Naive thymus-derived CD8-positive, alpha-beta T cell (primary cell): ENCODE measurements around the gene MRPS10. TPM values are rescaled to one million over a fixed set of nuclear protein-coding genes. Genes with fewer than 3 reads are reported as not detected.

Experiments
- ATAC-seq, 2 donors: fragments of 150-1000 bp; cut with Tn5 transposase in 1 of 2; sonication (Bioruptor Pico), chemical (Tn5 transposase) in 1 of 2; 1 replicate in 1 of 2; 2 replicates in 1 of 2; pipeline ENCODE4 v1.10.0; 2021; ENCODE audit warnings: mild to moderate bottlenecking in 2 of 2, moderate library complexity in 2 of 2
- POLR2A ChIA-PET: fragments of 350-600 bp; sonication (Branson Sonifier 250); formaldehyde crosslinking; loops from one replicate; lab custom pipeline; 2021; ENCODE audit warnings: antibody characterized with exemption; lab: Charles Lee
- DNase-seq, 10 donors: peaks; one replicate each; pipeline versions ENCODE4 v3.0.0 to v3.0.0-alpha.2; 2020 to 2022
- H3K27ac Mint-ChIP-seq, 10 donors: one replicate each; pipeline ENCODE4 v1.8.0; 2020 to 2022; ENCODE audit warnings: mild to moderate bottlenecking in 10 of 10, mixed read lengths in 10 of 10, moderate library complexity in 4 of 10, inconsistent platforms in 1 of 10
- H3K27me3 Mint-ChIP-seq, 5 donors: one replicate each; pipeline ENCODE4 v1.8.0; 2021 to 2022; ENCODE audit warnings: mixed read lengths in 5 of 5
- H3K36me3 Mint-ChIP-seq, 3 donors: one replicate each; pipeline ENCODE4 v1.8.0; 2020 to 2022; ENCODE audit warnings: mixed read lengths in 3 of 3, mild to moderate bottlenecking in 2 of 3, inconsistent platforms in 1 of 3
- H3K4me1 Mint-ChIP-seq, 4 donors: one replicate each; pipeline ENCODE4 v1.8.0; 2021 to 2022; ENCODE audit warnings: mixed read lengths in 4 of 4
- H3K4me3 Mint-ChIP-seq, 10 donors: one replicate each; pipeline ENCODE4 v1.8.0; 2020 to 2022; ENCODE audit warnings: mild to moderate bottlenecking in 10 of 10, mixed read lengths in 10 of 10, moderate library complexity in 6 of 10, inconsistent platforms in 1 of 10
- H3K9me3 Mint-ChIP-seq, 9 donors: one replicate each; pipeline ENCODE4 v1.8.0; 2020 to 2022; ENCODE audit warnings: mixed read lengths in 9 of 9, mild to moderate bottlenecking in 3 of 9, inconsistent platforms in 1 of 9, moderate library complexity in 1 of 9
- polyA plus RNA-seq, 3 donors: library from polyadenylated mRNA; unstranded; fragments of 300-500 nt; fragmentation: Illumina TruSeq; gene quantifications; one replicate each; pipeline ENCODE4 v1.2.3, GENCODE V29; 2021
- total RNA-seq, 8 experiments: library from RNA in 2 of 8; stranded (reverse) in 2 of 8; gene quantifications; one replicate each; pipeline ENCODE4 v1.2.3 and lab custom pipeline; 2021 to 2026

The MRPS10 gene
- total and polyA plus RNA-seq, 5 experiments from 2014 or later = 29.0 to 57.6 (median 48.1) TPM

- no peak for ATAC-seq
- peaks cover 0 to 11% (median 4%) of the 10 kb centered on the region in 5 donors for H3K27me3 Mint-ChIP-seq
- H3K27ac Mint-ChIP-seq = no peak overlapping the region
- no peak overlapping the region for H3K4me3 Mint-ChIP-seq
- H3K9me3 Mint-ChIP-seq = no peaks in the 10 kb centered on the region
- no peak for DNase-seq
- no peaks in the 10 kb centered on the region for H3K36me3 Mint-ChIP-seq
- POLR2A ChIA-PET = interaction anchor here (0.7 to 1.0 kb wide), 4 partner anchors 9 to 383 kb away, joined by 3 read pairs; no protein-coding TSS in a partner anchor
- peaks cover 0 to 8% (median 6%) of the 10 kb centered on the region in 4 donors for H3K4me1 Mint-ChIP-seq
Observed at GRCh38 chr6:42165016-42165415, 52.6 kb downstream of the MRPS10 start.

GRCh38 chr6:42163981-42164380, 53.7 kb downstream of the MRPS10 start:
- H3K4me1 Mint-ChIP-seq = peaks cover 0 to 8% (median 6%) of the 10 kb centered on the region in 4 donors
- H3K27me3 Mint-ChIP-seq = peaks cover 0 to 11% (median 4%) of the 10 kb centered on the region in 5 donors
- ATAC-seq = no peak
- no peak overlapping the region for H3K4me3 Mint-ChIP-seq
- no peaks in the 10 kb centered on the region for H3K36me3 Mint-ChIP-seq
- H3K27ac Mint-ChIP-seq = no peak overlapping the region
- DNase-seq = no peak
- POLR2A ChIA-PET = interaction anchor here (0.6 to 0.9 kb wide), 4 partner anchors 8 to 60 kb away, joined by 3 to 4 read pairs (median 4); no protein-coding TSS in a partner anchor
- H3K9me3 Mint-ChIP-seq = no peaks in the 10 kb centered on the region

DNA sequence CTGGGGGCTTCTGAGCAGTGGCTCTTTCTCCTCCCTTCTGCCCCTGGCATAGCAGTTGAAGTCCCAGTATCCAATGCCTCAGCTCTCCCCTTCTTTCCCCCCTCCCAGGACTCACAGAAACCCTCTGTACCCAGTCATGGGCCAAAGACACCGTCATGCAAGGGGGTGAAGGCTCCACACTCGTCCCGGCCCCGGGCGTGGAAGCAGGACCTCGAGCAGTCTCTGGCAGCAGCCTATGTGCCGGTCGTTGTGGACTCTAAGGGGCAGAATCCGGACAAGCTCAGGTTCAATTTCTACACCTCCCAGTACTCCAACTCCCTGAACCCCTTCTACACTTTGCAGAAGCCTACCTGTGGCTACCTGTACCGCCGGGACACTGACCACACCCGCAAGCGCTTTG, 54.8 kb downstream of the MRPS10 start:
- POLR2A ChIA-PET = interaction anchor here (0.6 kb wide), 1 partner anchor 239 kb away, joined by 3 read pairs; no protein-coding TSS in a partner anchor
- Mint-ChIP-seq H3K4me3 (no peak overlapping the region), H3K27me3 (peaks cover 0 to 11% (median 4%) of the 10 kb centered on the region in 5 donors), H3K4me1 (peaks cover 0 to 8% (median 6%) of the 10 kb centered on the region in 4 donors), H3K36me3 (no peaks in the 10 kb centered on the region), H3K9me3 (no peaks in the 10 kb centered on the region), H3K27ac (no peak overlapping the region)
- ATAC-seq (no peak), DNase-seq (no peak)

GRCh38 chr6:42162384-42162783, 55.3 kb downstream of the MRPS10 start:
- ATAC-seq (no peak), DNase-seq (no peak)
- Mint-ChIP-seq H3K9me3 (no peaks in the 10 kb centered on the region), H3K4me3 (no peak overlapping the region), H3K27me3 (peaks cover 0 to 11% (median 4%) of the 10 kb centered on the region in 5 donors), H3K36me3 (no peaks in the 10 kb centered on the region), H3K4me1 (peaks cover 0 to 8% (median 6%) of the 10 kb centered on the region in 4 donors), H3K27ac (no peak overlapping the region)
- POLR2A ChIA-PET = interaction anchor here (0.6 kb wide), 1 partner anchor 239 kb away, joined by 3 read pairs; no protein-coding TSS in a partner anchor

GRCh38 chr6:42159431-42160024, 58.1 kb downstream of the MRPS10 start:
- Mint-ChIP-seq H3K9me3 (no peaks in the 10 kb centered on the region), H3K27ac (no peak overlapping the region)
- DNase-seq = no peak

GRCh38 chr6:42158631-42159030, 59.0 kb downstream of the MRPS10 start:
- H3K4me1 Mint-ChIP-seq = peaks cover 0 to 2% (median 0%) of the 10 kb centered on the region in 4 donors
- no peaks in the 10 kb centered on the region for H3K36me3 Mint-ChIP-seq
- no peak overlapping the region for H3K4me3 Mint-ChIP-seq
- no peak overlapping the region for H3K27ac Mint-ChIP-seq
- no peaks in the 10 kb centered on the region for H3K9me3 Mint-ChIP-seq
- ATAC-seq (no peak), DNase-seq (no peak)
- H3K27me3 Mint-ChIP-seq = peaks cover 0 to 11% (median 2%) of the 10 kb centered on the region in 5 donors
- POLR2A ChIA-PET = no interaction called here

More at GRCh38 chr6:42159431-42160024, 58.1 kb downstream of the MRPS10 start:
- POLR2A ChIA-PET = interaction anchor here (0.5 kb wide), 1 partner anchor 125 kb away, joined by 3 read pairs; no protein-coding TSS in a partner anchor
- Mint-ChIP-seq H3K4me3 (no peak overlapping the region), H3K27me3 (peaks cover 0 to 11% (median 2%) of the 10 kb centered on the region in 5 donors), H3K36me3 (no peaks in the 10 kb centered on the region), H3K4me1 (peaks cover 0 to 2% (median 0%) of the 10 kb centered on the region in 4 donors)
- ATAC-seq = no peak

DNA sequence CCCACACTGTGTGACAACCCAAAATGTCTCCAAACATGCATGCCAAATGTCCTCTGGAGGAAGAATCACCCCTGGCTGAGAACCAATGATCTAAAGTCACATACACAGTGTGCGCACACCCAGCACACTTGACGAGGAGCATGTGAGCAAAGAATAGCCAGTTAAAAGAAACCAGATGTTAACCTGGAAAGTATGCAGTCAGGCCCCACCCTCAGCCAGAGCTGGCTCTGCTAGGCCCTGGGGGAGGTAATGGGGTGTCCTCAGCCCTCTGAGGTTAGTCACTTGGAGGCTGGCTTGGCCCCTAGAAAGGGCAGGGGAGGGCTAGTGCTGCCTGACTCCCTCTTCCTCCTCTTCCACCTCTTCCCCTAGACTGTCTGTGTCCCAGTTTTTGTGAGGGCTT, 59.6 kb downstream of the MRPS10 start:
- Mint-ChIP-seq H3K27ac (no peak overlapping the region), H3K4me1 (peaks cover 0 to 2% (median 0%) of the 10 kb centered on the region in 4 donors), H3K36me3 (no peaks in the 10 kb centered on the region), H3K27me3 (peaks cover 0 to 11% (median 2%) of the 10 kb centered on the region in 5 donors), H3K4me3 (no peak overlapping the region), H3K9me3 (no peaks in the 10 kb centered on the region)
- POLR2A ChIA-PET = no interaction called here
- DNase-seq (no peak), ATAC-seq (no peak)

Other genes starting within 250 kb of the MRPS10 start
- 10 to 100 TPM; 61.3 to 73.8 TPM for gene TAF8, start 167.3 kb downstream of the MRPS10 start, total RNA-seq
- gene TAF8, start 167.3 kb downstream of the MRPS10 start, polyA plus RNA-seq = 10 to 100 TPM; 24.4 to 36.8 (median 28.6) TPM
- gene C6orf132, start 75.2 kb downstream of the MRPS10 start, total RNA-seq = under 1 TPM; 0.08 to 0.13 TPM
- gene C6orf132, start 75.2 kb downstream of the MRPS10 start, polyA plus RNA-seq = under 1 TPM in 1 of 3 donors, not detected in 2; 0.08 TPM
- gene GUCA1A, start 44.5 kb downstream of the MRPS10 start, total RNA-seq = not detected
- gene GUCA1A, start 44.5 kb downstream of the MRPS10 start, polyA plus RNA-seq = not detected
- gene GUCA1B, start 22.9 kb downstream of the MRPS10 start, total RNA-seq = 1 to 10 TPM; 5.6 to 6.3 TPM
- not detected for gene GUCA1B, start 22.9 kb downstream of the MRPS10 start, polyA plus RNA-seq
- 10 to 100 TPM; 17.5 to 18.2 TPM for gene TRERF1, start 234.1 kb upstream of the MRPS10 start, total RNA-seq
- gene TRERF1, start 234.1 kb upstream of the MRPS10 start, polyA plus RNA-seq = 1 to 10 TPM; 3.8 to 7.1 (median 5.4) TPM